Measurements from ENCODE around the gene HTT.

- TF ChIP-seq, protein P1, sequence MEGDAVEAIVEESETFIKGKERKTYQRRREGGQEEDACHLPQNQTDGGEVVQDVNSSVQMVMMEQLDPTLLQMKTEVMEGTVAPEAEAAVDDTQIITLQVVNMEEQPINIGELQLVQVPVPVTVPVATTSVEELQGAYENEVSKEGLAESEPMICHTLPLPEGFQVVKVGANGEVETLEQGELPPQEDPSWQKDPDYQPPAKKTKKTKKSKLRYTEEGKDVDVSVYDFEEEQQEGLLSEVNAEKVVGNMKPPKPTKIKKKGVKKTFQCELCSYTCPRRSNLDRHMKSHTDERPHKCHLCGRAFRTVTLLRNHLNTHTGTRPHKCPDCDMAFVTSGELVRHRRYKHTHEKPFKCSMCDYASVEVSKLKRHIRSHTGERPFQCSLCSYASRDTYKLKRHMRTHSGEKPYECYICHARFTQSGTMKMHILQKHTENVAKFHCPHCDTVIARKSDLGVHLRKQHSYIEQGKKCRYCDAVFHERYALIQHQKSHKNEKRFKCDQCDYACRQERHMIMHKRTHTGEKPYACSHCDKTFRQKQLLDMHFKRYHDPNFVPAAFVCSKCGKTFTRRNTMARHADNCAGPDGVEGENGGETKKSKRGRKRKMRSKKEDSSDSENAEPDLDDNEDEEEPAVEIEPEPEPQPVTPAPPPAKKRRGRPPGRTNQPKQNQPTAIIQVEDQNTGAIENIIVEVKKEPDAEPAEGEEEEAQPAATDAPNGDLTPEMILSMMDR (IDR thresholded peaks at IDR 0.05) = no peak
- TF ChIP-seq POLR2A (IDR thresholded peaks at IDR 0.05) = no peak
Measured at GRCh38 chr4:3257103-3257555, 182.6 kb downstream of the HTT start.

All from lower leg skin (tissue), 3 donors.